GM12872 (cell line): ENCODE data around the gene RETREG2.
A peak's percentile ranks its signal among the peaks of the same experiment; 100 is the strongest.

ENCODE experiments used
- CTCF ChIP-seq: IDR thresholded peaks from 3 replicates; pipeline ENCODE4 v1.5.1; 2011; ENCODE audit warnings: low read depth, mild to moderate bottlenecking, low read length, moderate library complexity; ENCODE audit not compliant: insufficient read depth

RETREG2 gene

DNA sequence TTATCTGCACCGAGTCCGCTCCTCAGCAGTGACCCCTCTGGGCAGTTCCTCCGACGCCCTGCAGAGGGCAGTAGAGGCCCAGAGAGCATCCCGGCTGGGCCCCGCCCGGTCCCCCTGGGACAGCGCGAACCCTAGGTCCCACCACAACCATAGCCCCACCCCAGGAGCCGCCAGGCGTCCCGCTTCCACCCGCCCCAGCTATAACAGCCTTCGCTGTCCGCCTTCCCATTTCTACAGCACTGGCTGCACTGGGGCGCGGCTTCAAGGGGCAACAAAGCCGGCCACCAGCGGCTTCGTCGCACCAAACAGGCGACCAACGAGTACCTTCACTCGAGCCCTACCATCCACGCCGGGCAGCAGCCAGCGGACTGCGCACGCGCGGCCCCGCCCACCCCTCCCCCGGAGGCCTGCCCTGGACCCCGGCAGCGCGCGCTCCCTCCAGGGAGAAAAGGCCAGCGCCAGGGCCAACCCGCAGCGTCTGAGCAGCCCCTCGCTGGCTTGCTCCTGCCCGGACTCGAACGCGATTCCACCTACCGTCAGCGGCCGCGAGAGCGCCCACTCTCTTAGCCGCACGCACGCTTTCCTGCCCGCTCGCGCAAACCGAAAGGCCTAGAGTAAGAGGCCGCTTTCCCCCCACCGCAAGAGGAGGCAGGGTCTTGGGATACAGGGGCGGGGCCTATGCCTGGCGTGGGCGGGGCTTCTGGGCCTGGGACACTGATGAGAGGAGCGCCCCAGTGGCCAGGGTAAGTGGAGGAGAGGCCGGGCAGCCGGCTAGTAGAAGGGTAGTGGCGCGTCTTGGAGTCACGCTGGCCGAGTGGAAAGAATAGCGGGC lies 17.7 kb upstream of the RETREG2 start, which contains the start of gene NHEJ1:
Gene NHEJ1 (minus strand): TSS at position 630 of the 832 bp plus-strand sequence. CDS start 2,453 bp downstream, outside the sequence.
- peak; percentile 98 for TF ChIP-seq CTCF

- TF ChIP-seq CTCF: no peak
Observed at GRCh38 chr2:219161097-219161496, 17.0 kb upstream of the RETREG2 start.

- TF ChIP-seq CTCF: no peak
Observed at GRCh38 chr2:219163156-219163555, 14.9 kb upstream of the RETREG2 start.

DNA sequence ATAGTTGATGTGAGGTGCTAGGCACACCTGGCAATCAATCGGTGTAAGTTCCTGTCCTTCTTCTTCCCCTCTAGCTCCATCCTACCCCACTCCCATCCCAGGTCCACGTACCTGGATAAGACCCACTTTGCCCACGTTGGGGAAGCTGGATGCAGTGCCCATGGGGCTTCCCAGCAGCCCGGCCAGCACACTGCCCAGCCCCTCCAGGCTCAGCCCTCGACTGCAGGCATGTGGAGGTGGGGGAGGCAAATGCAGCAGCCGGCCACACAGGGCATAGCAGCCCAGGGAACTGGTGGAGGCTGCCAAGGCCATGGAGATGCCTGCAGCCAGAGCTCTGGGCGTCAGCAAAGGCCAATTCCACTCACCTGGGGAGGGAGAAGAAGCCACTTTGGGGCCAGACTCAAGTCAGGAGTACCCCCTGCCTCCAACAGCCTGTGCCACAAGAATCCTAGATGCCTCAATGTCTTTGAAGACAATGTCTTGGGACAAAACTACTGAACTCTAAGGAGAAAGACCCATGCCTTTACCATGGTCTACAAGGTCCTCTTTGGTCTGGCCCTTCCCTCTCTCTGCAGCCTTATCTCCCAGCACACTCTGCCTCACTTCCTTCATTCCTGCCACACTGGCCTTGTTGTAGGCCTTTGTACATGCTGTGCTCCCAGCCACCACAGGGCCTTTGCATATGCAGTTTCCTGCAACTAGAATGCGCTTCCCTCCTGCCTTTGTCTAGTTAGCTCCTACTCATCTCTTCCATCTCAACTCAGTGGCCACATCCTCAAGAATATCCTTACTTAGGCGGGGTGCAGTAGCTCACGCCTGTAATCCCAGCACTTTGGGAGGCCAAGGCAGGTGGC lies 12.8 kb upstream of the RETREG2 start:
- no peak for TF ChIP-seq CTCF

- no peak for TF ChIP-seq CTCF
Observed at GRCh38 chr2:219167997-219168396, 10.1 kb upstream of the RETREG2 start.

GRCh38 chr2:219168526-219168925 lies 9.5 kb upstream of the RETREG2 start:
- TF ChIP-seq CTCF: no peak

- no peak for TF ChIP-seq CTCF
Observed at GRCh38 chr2:219168932-219169331, 9.1 kb upstream of the RETREG2 start.
